SK-N-SH treated with all-trans-retinoic acid at 6 μM for 48 hours (cell line): ENCODE results near the gene ACSM3.

ENCODE experiments used
- ESRRG ChIP-seq: fragments of 250-450 bp; sonication (Bioruptor Pico); IDR thresholded peaks from 2 replicates; pipeline ENCODE4 v1.6.1; 2021; ENCODE audit warnings: mild to moderate bottlenecking
- ZNF565 ChIP-seq: fragments of 450-650 bp; formaldehyde crosslinking; conservative IDR thresholded peaks from 2 replicates; pipeline ENCODE4 v1.5.0; 2020; ENCODE audit warnings: low read depth, mild to moderate bottlenecking, moderate library complexity
- TF ChIP-seq, protein P1 (sequence below): fragments of 250-450 bp; sonication (Bioruptor Pico); IDR thresholded peaks from 2 replicates; pipeline ENCODE4 v1.8.0; 2020; ENCODE audit warnings: mild to moderate bottlenecking, moderate library complexity, borderline replicate concordance
- TF ChIP-seq, protein P2 (sequence below): fragments of 250-450 bp; sonication (Bioruptor Pico); IDR thresholded peaks from 2 replicates; pipeline ENCODE4 v1.5.1; 2021; ENCODE audit warnings: mild to moderate bottlenecking, moderate library complexity
- TF ChIP-seq, protein P3 (sequence below): fragments of 250-450 bp; sonication (Bioruptor Pico); IDR thresholded peaks from 2 replicates; pipeline ENCODE4 v1.5.0; 2020; ENCODE audit warnings: mild to moderate bottlenecking, moderate library complexity

DNA sequence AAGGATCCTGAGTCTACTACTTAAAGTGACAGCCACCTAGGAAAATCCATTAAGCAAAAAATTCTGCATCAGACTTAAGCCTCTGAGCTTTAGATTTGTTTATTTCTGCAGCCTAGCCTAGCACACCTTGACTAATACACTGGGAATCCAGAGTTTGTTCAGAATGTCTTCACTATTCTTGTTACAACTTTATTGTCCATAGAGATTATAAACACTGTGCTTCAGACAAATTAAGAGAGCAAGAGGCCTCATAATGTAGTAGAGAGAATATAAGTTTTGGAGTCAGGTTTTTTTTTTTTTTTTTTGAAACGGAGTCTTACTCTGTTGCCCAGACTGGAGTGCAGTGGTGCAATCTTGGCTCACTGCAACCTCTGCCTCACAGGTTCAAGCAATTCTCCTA lies 13.3 kb upstream of the ACSM3 start:
- TF ChIP-seq ZNF565 (CRISPR knock-in tag) (no peak), ESRRG (CRISPR knock-in tag) (no peak)
- TF ChIP-seq, protein P1, sequence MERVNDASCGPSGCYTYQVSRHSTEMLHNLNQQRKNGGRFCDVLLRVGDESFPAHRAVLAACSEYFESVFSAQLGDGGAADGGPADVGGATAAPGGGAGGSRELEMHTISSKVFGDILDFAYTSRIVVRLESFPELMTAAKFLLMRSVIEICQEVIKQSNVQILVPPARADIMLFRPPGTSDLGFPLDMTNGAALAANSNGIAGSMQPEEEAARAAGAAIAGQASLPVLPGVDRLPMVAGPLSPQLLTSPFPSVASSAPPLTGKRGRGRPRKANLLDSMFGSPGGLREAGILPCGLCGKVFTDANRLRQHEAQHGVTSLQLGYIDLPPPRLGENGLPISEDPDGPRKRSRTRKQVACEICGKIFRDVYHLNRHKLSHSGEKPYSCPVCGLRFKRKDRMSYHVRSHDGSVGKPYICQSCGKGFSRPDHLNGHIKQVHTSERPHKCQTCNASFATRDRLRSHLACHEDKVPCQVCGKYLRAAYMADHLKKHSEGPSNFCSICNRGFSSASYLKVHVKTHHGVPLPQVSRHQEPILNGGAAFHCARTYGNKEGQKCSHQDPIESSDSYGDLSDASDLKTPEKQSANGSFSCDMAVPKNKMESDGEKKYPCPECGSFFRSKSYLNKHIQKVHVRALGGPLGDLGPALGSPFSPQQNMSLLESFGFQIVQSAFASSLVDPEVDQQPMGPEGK (CRISPR knock-in tag) = no peak
- TF ChIP-seq, protein P2, sequence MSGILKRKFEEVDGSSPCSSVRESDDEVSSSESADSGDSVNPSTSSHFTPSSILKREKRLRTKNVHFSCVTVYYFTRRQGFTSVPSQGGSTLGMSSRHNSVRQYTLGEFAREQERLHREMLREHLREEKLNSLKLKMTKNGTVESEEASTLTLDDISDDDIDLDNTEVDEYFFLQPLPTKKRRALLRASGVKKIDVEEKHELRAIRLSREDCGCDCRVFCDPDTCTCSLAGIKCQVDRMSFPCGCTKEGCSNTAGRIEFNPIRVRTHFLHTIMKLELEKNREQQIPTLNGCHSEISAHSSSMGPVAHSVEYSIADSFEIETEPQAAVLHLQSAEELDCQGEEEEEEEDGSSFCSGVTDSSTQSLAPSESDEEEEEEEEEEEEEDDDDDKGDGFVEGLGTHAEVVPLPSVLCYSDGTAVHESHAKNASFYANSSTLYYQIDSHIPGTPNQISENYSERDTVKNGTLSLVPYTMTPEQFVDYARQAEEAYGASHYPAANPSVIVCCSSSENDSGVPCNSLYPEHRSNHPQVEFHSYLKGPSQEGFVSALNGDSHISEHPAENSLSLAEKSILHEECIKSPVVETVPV (CRISPR knock-in tag) = no peak
- TF ChIP-seq, protein P3, sequence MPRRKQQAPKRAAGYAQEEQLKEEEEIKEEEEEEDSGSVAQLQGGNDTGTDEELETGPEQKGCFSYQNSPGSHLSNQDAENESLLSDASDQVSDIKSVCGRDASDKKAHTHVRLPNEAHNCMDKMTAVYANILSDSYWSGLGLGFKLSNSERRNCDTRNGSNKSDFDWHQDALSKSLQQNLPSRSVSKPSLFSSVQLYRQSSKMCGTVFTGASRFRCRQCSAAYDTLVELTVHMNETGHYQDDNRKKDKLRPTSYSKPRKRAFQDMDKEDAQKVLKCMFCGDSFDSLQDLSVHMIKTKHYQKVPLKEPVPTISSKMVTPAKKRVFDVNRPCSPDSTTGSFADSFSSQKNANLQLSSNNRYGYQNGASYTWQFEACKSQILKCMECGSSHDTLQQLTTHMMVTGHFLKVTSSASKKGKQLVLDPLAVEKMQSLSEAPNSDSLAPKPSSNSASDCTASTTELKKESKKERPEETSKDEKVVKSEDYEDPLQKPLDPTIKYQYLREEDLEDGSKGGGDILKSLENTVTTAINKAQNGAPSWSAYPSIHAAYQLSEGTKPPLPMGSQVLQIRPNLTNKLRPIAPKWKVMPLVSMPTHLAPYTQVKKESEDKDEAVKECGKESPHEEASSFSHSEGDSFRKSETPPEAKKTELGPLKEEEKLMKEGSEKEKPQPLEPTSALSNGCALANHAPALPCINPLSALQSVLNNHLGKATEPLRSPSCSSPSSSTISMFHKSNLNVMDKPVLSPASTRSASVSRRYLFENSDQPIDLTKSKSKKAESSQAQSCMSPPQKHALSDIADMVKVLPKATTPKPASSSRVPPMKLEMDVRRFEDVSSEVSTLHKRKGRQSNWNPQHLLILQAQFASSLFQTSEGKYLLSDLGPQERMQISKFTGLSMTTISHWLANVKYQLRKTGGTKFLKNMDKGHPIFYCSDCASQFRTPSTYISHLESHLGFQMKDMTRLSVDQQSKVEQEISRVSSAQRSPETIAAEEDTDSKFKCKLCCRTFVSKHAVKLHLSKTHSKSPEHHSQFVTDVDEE (CRISPR knock-in tag) = no peak
